K562 (cell line): ENCODE results near the gene P4HTM.

ENCODE experiments used
- HDAC2 ChIP-seq: fragments of 450-650 bp; IDR thresholded peaks from 2 replicates; pipeline ENCODE4 v1.6.1; 2016; ENCODE audit warnings: mild to moderate bottlenecking
- JUNB ChIP-seq: fragments of 450-650 bp; formaldehyde crosslinking; conservative IDR thresholded peaks from 2 replicates; pipeline ENCODE4 v1.4.0; 2020; ENCODE audit warnings: mild to moderate bottlenecking
- MAX ChIP-seq: sonication (generic); formaldehyde crosslinking; IDR thresholded peaks from 2 replicates; pipeline ENCODE4 v1.9.0; 2022; ENCODE audit warnings: mild to moderate bottlenecking, missing genetic modification reagents

- no peak for TF ChIP-seq MAX (CRISPR knock-in tag)
- TF ChIP-seq HDAC2 = no peak
- TF ChIP-seq JUNB (CRISPR knock-in tag) = no peak
These were observed 33.7 kb downstream of the P4HTM start for GRCh38 chr3:49023775-49024174.
